Osteocyte (in vitro differentiated cells): ENCODE measurements around the gene LY6G6C. TPM values are rescaled to one million over a fixed set of nuclear protein-coding genes. Genes with fewer than 3 reads are reported as not detected.

Experiments
- DNase-seq: peaks from one replicate; pipeline ENCODE4 v3.0.0; 2021; ENCODE audit warnings: mixed read lengths; ENCODE audit not compliant: unreplicated experiment; ENCODE audit errors: extremely low spot score
- H3K27ac Mint-ChIP-seq: one replicate; pipeline ENCODE4 v1.8.0; 2021; ENCODE audit warnings: mild to moderate bottlenecking, mixed read lengths; ENCODE audit not compliant: unreplicated experiment
- H3K27me3 Mint-ChIP-seq: one replicate; pipeline ENCODE4 v1.8.0; 2021; ENCODE audit warnings: mixed read lengths; ENCODE audit not compliant: unreplicated experiment
- H3K36me3 Mint-ChIP-seq: one replicate; pipeline ENCODE4 v1.8.0; 2021; ENCODE audit warnings: mixed read lengths; ENCODE audit not compliant: unreplicated experiment
- H3K4me1 Mint-ChIP-seq: one replicate; pipeline ENCODE4 v1.8.0; 2021; ENCODE audit warnings: mixed read lengths; ENCODE audit not compliant: unreplicated experiment
- H3K4me3 Mint-ChIP-seq: one replicate; pipeline ENCODE4 v1.8.0; 2021; ENCODE audit warnings: mild to moderate bottlenecking, moderate library complexity, mixed read lengths; ENCODE audit not compliant: unreplicated experiment
- H3K9me3 Mint-ChIP-seq: one replicate; pipeline ENCODE4 v1.8.0; 2021; ENCODE audit warnings: mixed read lengths; ENCODE audit not compliant: unreplicated experiment
- total RNA-seq: library from RNA; stranded (reverse); gene quantifications from 2 replicates; pipeline ENCODE4 v1.2.1, GENCODE V29; 2021
- TF ChIP-seq, protein P1 (sequence below): fragments of 200-600 bp; sonication (generic); IDR thresholded peaks from 2 replicates; pipeline ENCODE4 v1.5.0; 2021; ENCODE audit warnings: antibody characterized with exemption, mild to moderate bottlenecking, moderate library complexity

LY6G6C gene
- total RNA-seq, 1 donor from 2014 or later: not detected

DNA sequence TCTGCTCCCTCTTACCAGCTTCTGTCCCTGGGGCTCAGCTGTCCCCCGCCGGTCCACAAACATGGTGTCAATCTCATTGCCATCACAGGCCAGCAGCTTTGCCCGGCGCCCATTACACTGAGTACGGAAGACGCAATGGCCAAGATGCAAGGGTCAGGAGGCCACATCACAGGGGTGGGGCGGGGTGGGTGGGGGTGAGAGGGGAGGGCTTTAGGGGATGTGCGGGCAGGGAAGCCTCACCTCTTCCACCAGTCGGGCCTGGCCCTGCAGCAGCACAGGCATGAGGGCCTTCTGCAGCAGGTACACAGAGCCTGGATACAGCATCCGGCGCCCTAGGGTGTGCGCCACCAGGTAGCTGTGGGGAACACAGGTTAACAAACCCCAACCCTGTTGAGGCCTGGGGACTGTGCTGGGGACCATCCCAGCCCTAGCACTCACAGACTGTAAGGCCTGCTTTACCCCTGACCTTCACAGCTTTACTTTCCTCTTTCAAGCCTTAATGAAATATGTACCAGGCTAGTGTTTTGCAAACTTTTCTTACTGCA is 29.9 kb downstream of the LY6G6C start:
- Mint-ChIP-seq H3K36me3 (peaks cover 29% of the 10 kb centered on the region), H3K9me3 (no peaks in the 10 kb centered on the region), H3K27me3 (no peaks in the 10 kb centered on the region), H3K4me1 (no peaks in the 10 kb centered on the region), H3K4me3 (no peak overlapping the region), H3K27ac (no peak overlapping the region)
- no peak for DNase-seq
- TF ChIP-seq, protein P1, sequence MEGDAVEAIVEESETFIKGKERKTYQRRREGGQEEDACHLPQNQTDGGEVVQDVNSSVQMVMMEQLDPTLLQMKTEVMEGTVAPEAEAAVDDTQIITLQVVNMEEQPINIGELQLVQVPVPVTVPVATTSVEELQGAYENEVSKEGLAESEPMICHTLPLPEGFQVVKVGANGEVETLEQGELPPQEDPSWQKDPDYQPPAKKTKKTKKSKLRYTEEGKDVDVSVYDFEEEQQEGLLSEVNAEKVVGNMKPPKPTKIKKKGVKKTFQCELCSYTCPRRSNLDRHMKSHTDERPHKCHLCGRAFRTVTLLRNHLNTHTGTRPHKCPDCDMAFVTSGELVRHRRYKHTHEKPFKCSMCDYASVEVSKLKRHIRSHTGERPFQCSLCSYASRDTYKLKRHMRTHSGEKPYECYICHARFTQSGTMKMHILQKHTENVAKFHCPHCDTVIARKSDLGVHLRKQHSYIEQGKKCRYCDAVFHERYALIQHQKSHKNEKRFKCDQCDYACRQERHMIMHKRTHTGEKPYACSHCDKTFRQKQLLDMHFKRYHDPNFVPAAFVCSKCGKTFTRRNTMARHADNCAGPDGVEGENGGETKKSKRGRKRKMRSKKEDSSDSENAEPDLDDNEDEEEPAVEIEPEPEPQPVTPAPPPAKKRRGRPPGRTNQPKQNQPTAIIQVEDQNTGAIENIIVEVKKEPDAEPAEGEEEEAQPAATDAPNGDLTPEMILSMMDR: no peak

DNA sequence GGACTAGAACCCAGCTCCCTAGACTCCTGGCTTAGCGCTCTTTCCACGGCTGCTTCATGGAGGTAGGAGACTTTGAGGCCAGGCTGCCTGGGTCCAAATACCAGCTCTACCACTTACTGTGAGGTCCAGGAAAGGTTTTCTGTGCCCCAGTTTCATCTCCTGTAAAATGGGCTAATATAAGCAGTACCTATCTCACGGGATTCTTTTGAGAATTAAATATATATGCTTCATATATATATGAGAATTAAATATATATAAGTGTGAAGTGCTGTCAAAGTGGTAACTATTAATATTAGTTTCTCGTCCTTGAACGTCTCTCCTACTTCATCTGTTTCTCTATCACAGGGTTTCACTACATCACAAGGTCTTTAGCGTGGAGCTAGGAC is 30.5 kb downstream of the LY6G6C start:
- TF ChIP-seq, protein P1: no peak
- DNase-seq: no peak
- H3K4me1 Mint-ChIP-seq: no peaks in the 10 kb centered on the region
- H3K36me3 Mint-ChIP-seq: peaks cover 30% of the 10 kb centered on the region
- no peak overlapping the region for H3K4me3 Mint-ChIP-seq
- H3K27me3 Mint-ChIP-seq: no peaks in the 10 kb centered on the region
- no peak overlapping the region for H3K27ac Mint-ChIP-seq
- no peaks in the 10 kb centered on the region for H3K9me3 Mint-ChIP-seq

DNA sequence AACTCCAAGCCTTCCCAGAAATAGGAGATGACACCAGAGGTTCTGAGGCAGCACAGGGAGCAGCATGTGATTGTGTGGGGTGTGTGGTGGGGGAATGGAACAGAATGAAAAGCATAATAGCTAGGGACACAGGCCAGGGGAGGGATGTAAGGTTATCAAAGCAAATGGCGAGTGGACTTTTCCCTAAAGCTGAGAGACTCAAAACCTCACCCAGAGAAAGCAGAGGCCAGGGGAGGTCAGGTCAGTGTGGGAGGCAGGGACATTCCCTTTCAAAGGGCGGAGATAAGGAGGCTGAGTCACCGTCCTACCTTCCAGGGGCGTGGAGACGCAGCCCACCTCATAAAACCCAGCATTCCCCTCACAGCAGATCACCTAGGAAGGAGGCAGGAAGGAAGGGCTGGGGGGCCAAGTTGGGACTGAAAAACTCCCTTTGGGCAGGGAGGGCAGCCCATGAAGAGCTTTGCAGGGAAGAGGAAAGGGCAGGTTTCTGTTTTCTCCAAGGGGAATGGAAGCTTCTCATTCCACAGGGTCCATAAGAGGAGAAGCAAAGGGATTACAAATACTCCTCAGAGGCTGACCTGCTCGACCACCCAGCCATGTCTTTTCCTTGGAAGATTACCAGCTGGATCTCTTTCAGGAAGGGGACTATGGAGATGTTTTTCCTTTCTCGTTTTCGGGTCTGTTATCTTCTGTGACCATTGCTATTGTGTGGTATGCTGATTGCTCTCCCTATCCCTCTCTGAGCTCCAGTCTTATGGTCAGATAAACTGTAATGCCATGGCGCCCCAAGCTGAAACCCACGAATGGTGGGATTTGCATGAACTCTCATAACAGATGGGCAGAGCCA is 31.1 kb downstream of the LY6G6C start:
- Mint-ChIP-seq H3K4me3 (no peak overlapping the region), H3K9me3 (no peaks in the 10 kb centered on the region), H3K4me1 (no peaks in the 10 kb centered on the region), H3K36me3 (peaks cover 34% of the 10 kb centered on the region), H3K27ac (no peak overlapping the region), H3K27me3 (no peaks in the 10 kb centered on the region)
- TF ChIP-seq, protein P1: no peak
- DNase-seq: no peak

DNA sequence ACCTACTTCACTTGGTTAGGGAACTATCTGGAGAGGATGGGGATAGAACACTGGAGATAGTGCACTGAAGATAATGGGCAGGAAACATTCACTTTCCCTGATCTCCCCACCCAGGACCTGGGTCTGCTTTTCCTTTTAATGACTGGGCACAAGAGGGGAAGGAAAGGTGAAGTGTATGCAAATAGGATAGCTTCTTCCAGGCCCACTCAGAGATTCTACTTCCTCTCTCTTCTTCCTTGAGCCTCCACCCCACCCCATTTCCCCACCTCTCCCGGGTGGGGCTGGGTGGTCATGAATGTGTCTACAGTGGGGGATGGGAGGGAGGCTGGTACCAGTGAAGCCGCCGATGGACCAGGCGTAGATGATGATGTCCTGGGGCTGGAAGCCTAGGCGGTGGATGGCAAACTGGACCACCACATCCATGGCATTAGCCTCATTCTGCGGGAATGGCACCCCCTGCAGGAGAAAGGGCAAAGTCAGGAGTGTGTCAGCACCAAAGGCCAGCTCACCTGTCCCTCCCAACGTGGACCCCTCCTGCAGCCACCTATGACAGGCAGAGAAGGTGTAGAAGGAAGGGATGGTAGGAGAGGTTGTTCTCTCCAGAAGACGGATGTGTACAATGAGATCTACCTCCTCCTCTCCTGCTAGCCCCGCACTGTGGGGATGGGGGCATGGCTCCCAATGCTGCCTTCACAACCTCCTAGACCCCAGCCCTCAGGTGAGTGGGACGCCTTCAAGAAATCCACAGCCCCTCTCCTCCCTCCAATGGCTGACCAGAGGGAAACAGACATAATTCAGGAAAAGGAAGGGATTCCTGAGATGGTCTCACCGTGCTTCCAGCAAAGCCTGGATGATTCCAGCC is 32.1 kb downstream of the LY6G6C start:
- no peaks in the 10 kb centered on the region for H3K4me1 Mint-ChIP-seq
- no peak overlapping the region for H3K4me3 Mint-ChIP-seq
- no peaks in the 10 kb centered on the region for H3K27me3 Mint-ChIP-seq
- H3K27ac Mint-ChIP-seq: no peak overlapping the region
- H3K9me3 Mint-ChIP-seq: no peaks in the 10 kb centered on the region
- no peak for DNase-seq
- TF ChIP-seq, protein P1: peak; percentile 49
- H3K36me3 Mint-ChIP-seq: peaks cover 35% of the 10 kb centered on the region
